ENCODE data around the gene CCDC50.

The CCDC50 gene, protein sequence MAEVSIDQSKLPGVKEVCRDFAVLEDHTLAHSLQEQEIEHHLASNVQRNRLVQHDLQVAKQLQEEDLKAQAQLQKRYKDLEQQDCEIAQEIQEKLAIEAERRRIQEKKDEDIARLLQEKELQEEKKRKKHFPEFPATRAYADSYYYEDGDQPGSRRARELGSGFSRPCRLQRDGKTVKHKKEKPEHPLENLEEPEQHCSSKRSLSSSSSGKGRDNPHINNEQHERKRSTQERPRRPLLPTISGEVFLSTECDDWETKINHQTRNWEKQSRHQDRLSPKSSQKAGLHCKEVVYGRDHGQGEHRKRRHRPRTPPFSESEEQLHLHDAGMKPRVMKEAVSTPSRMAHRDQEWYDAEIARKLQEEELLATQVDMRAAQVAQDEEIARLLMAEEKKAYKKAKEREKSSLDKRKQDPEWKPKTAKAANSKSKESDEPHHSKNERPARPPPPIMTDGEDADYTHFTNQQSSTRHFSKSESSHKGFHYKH

DNA sequence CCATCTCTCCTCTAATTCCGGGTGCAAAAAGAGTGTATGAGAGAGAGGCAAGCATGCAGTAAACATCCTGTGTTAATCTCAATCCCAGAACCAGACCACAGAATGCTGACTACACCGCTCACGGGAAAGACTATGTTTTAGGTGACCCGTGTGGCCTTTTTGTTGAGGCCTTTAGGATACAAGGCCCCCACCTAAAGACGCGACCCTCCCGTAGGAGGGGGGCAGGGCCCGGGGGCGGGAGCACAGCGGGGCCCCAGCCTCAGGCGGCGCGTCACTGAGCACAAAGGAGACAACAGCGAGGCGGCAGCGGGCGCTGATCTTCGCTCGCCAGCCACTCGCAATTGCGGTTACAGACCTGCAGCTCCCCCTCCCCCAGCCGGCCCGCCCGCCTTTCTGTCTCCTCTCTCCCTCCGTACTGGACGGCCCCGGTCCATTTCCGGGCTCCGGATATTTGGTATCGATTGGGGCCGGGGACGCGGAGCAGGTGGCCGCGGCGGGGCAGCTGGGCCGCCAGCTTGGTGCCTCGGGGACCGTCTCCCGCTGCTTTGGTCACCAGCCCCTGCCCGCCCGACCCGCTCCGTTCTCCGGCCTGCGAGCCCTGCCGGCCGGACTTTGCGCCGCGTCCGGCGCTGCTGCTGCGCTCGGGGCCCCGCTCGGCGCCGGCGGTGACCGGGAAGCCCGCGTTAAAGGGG, at the start of gene CCDC50:
Gene CCDC50, plus strand, starts transcription at position 433 of the 692 bp plus-strand sequence. CDS start 281 bp downstream, outside the sequence.
- peak; percentile 17 to 33 for DNase-seq

DNA sequence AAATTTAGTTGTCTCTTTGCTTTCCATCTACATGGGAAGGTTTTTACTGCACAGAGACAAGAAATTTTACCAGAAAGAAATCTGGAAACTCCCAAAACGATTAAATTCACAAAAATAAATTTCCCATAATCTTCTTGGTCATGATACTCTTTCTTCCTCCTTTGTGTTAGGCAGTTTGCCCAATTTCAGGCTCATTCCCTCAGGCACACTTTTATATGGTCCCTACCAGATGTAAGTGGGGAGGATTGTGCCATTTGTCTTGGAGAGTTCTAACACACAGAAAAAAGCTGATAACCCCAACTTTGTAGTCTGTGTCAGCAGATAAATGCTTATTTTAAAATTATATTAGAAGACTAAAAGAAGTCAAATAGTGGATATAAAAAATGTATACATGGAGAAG, 49.1 kb upstream of the CCDC50 start:
- DNase-seq: no peak

DNA sequence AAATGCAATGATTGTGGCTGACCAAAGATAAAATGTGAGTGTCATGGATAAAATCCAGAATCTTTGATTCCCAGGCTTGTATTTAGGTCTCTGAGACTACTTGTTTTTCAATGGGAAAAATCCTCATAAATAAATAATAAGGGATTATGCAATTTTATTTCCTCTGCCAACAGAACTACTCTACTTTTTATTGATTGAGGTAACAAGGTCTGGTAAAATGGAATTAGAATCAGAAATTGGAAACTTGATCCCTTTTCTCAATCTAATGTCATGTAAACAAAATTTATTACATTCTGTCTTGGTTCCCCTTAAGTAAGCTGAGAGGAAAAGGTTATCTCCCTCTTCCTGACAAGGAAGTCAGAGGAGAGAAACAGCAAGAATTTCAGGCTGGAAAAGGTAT, 48.3 kb upstream of the CCDC50 start:
- DNase-seq: no peak

DNA sequence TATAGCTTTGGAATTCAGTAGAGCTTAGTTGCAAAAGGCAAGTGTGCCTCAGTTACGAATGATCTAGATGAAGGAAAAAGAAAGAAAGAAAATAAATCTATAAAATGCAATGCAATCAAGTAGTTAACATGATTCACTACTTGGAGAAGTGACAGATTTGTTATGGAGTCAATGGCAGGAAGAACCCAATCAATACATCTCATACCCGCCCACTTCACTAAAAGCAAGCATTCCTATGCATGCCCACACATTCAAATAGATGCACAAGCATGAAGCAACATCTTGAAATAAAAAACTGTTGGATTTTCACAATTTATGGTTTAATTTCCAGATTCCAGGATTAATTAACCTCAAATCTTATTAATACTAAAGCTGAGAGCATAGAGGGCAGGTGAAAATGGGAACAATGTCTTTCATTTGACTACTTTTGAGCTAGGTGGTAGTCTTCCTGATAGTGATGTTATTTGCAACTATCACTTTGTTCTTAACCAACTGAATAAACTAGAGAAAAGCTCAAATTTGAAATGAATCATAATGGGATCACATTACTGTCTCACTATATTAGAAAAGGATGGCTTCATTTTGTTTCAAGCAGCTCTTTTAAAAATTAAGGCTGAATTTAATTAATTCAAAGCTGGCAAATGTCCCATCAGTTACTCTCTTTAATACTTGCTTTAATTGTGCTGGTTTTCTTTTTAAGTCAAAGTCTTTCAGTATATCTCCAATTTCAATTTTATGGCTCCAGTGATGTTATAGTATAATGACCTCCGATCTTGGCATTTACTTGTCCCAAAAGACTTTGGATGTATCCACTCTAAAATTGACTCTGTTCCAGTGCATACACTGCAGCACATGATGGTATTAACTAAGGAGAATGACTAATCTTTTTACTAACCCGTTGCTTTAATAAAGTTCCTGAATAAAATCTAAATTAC, 46.7 kb upstream of the CCDC50 start:
- DNase-seq: no peak

DNA sequence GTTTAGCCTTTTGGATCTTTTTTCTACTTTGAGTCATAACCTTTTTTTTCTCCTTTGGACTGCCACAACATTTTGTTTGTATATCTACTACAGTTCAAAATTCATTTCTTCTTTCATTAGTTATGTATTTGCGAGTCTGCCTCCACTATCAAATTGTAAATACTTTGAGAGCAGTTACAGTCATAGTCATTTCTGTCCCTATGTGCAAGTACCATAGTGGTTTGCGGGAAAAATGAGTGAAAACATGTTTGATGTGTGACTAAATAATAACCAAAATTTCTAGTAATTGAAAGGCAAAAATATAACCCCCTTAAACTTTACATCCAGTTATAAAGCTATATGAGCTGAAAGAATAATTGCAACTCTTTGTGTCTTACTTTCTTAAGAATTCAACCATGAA, 45.8 kb upstream of the CCDC50 start:
- no peak for DNase-seq

DNA sequence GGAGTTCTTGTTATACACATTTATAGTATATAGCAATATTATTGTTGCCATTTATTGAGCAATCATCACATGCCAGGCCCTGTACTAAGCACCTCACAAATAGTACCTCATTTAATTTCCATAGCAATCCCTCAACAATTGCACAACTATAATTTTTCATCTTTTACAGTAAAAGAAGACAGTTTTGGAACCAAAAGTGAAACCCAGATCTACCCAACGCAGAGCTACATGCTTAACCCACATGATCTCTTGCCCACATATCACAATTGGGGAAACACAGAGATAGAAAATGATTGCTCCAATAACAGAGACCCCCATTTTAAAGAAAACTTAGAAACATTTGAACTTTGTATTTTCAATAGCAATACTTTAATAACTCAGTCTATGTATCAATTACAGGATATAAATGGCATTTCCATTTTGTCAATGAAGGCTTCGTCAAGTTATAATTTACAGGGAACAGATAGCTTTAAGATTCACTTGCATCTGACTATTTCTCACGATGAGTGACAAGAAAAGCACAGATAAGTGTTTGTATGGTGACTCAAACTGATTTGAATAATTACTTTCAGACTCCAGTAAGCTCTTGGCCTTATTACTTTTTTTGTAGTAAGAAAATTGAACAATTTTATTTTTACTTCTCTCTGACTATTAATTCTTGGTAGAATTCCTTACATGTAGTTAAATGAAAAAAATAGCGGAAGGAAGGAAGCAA, 38.7 kb upstream of the CCDC50 start:
- DNase-seq: no peak

DNA sequence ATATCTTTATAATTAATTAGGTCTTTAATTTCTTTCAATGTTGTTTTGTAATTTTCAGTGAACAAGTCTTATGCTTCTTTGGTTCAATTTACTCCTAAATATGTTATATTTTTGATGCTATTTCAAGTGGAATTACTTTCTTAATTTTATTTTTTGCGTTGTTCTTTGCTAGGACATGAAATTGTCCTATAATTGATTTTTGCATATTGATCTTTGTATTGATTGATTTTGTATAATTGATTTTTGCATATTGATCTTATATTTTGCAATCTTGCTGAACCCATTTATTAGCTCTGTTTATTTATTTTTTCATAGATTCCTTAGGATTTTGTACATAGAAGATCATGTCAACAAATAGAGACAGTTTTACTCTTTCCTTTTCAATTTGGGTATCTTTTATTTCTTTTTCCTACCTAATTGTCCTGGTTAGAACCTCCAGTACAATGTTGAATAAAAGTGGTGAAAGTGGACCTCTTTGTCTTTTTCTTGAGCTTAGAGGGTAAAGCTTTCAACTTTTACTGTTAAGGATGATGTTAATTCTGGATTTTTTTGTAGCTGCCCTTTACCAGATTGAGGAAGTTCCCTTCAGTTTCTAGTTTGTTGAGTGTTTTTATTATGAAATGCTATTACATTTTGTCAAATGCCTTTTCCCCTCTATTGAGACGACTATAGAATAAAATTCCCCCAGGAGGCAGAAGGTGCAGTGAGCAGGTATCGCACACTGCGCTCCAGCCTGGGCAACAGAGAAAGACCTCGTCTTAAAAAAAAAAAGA, 36.8 kb upstream of the CCDC50 start:
- DNase-seq: peak in 1 of 2 experiments; percentile 36

DNA sequence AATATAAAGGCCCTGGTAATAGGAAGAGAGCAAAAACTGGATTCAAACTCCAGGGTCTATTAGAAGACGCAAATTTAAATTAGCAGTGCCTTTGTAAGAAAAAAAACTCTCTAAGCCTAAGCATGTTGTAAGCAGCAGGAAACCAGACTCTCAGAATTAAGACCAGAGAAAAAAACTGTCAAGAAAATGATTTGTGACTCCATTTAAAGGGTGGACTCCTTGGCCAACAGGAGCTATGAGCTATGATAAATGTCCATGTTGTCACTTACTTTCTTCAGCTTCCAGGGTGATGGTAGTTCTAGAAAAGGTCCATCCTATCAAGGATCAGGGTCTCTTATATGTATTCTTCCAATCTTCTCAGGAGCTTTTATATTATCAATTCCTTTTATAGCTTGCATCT, 34.9 kb upstream of the CCDC50 start:
- no peak for DNase-seq

DNA sequence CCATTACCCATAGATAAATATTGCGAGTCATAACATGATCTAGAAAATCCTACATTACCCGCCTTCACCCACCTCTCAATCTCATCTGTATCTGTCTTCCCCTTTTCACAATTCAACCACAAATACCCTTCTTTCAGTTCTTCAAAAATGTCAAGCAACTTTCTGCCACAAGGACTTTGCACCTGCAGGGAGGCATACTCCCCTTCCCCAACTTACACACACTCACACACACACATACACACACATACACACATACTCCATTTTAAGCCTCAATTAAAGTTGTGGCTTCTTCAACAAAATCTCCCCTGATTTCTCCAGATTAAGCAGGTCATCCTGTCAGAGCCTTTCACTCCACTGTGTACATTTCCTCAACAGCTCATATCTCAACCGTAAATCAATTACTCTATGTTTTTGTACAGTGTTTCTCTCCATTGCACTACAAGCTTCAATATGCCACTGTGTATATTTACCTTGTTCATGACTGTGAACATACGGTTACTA, 33.1 kb upstream of the CCDC50 start:
- DNase-seq: no peak

DNA sequence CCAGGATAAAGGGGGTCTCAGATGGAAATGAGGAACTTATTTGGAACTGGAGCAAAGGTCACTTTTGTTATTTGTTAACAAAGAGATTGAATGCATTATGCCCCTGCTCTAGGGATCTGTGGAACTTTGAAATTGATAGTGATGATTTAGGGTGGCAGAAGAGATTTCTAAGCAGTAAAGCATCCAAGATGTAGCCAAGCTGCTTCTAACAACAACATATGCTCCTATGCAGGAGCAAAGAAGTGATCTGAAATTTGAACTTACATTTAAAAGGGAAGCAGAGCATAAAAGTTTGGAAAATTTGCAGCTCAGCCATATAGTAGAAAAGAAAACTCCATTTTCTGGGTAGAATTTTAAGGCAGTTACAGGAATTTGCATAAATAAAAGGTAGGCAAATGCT, 30.3 kb upstream of the CCDC50 start:
- DNase-seq: no peak

DNA sequence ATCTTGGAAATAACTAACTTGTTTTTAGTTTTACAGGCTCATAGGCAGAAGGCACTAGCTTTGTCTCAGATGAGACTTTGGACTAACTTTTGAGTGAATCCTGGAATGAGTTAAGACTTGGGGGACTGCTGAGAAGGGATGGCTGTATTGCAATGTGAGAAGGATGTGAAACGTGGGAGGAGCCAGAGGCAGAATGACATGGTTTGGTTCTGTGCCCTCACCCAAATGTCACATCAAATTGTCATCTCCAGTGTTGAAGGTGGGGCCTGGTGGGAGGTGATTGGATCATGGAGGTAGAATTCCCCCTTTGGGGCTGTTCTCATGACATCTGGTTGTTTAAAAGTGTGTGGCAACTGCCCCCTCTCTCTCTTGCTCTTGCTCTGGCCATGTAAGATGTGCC, 28.8 kb upstream of the CCDC50 start:
- no peak for DNase-seq

DNA sequence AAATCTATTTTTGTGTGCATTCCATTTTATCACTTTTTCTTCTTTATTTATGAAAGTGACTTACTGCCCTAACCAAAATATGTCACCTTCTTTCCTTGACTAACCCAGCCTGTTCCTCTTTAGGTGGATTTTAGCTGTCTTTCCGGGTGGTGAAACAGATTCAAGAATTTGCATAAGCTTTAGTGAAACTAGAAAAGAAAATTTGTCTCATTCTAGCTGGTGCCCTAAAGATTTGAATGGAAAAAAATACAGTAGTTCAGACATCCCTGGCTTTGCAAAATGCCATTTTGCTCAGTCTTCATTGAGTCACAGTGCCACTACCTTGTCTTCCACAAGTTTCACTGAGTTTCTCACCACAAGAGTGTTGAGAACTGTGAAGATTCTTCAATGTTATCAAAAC, 28.2 kb upstream of the CCDC50 start:
- DNase-seq: no peak

DNA sequence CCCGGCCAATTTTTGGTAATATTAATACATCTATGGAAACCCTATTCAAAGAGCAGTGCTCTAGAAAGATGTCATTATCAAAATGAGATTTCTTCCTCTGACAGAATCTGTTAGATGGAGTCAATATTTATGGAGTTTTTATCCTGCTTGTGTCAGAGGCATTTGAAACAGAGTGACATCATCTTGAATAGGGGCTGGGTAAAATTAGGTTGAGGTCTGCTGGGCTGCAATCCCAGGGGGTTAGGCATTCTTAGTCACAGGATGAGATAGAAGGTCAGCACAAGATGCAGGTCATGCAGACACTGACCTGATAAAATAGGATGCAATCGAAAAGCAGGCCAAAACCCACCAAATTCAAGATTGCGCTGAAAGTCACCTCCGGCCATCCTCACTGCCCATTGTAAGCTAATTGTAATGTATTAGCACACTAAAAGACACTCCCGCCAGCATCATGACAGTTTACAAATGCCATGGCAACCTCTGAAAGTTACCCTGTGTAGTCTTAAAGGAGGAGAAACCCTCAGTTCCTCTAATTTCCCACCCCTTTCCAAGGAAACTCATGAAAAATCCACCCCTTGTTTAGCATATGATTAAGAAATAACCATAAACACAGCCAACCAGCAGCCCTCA, 27.3 kb upstream of the CCDC50 start:
- DNase-seq: no peak

DNA sequence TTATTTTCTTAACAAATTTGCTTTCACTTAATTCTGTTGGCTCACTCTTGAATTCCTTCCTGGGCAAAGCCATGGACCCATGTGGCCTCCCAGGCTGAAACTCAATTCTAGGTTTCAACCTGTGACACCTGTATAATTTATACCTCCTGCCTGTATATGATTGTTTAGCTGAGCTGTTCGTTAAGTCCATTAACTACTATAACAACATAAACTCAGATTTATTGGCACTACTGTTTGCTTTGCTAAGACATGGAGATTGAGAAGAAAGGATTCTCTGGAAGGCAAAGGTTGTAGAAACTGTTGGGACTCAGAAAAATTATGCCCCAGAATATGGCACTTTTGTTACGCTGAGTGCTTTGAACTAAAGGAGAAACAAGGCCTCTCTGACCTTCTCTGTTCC, 26.7 kb upstream of the CCDC50 start:
- no peak for DNase-seq

DNA sequence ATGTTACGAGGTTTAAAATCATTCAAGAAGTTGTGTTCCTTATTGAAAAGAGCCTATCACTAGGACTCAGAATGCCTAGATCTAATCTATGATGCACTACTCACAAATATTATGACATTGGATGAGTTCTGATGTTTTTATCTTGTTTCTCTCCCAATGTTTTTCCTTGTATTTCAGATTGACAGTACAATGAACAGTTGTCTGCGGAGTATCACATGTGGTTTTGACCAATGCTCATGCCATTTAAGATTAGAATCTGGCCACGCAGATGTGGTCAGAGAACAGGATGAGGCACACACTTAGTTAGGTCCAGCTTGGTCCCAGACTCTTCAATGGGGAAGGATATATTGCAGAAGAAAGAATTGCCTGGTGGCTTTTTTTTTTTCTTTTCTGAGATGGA, 25.6 kb upstream of the CCDC50 start:
- no peak for DNase-seq

DNA sequence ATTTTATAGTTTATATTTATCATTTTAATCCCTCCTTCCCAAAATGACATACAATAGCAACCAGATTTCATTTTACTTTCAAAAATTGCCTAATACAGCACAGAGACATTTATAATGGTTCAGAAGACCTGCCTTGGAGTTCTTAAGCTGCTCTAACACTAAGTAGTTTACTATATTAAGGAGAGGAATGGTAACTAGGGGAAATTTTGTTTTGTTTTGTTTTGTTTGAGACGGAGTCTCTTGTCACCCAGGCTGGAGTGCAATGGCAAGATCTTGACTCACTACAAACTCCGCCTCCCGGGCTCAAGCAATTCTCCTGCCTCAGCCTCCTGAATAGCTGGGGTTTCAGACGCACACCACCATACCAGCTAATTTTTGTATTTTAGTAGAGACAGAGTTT, 22.8 kb upstream of the CCDC50 start:
- no peak for DNase-seq

DNA sequence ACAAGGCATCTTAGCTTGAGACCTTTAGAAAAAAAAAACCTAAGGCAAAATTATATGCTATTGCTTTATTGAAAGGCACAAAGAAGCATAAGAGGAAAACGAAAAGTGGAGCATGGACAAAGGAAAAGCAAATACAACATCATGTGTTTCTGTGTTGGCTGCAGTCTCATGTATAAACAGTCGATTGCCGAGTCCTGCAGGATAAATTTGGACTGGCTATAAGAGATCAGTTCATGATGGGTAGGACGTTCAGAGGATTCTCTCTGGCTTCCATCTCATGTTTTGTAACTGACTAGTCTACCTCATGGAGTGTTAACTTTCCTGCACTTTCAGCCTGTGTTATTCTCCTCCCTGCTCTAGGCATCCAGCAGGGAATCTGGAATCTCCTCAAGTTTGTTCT, 21.9 kb upstream of the CCDC50 start:
- no peak for DNase-seq

DNA sequence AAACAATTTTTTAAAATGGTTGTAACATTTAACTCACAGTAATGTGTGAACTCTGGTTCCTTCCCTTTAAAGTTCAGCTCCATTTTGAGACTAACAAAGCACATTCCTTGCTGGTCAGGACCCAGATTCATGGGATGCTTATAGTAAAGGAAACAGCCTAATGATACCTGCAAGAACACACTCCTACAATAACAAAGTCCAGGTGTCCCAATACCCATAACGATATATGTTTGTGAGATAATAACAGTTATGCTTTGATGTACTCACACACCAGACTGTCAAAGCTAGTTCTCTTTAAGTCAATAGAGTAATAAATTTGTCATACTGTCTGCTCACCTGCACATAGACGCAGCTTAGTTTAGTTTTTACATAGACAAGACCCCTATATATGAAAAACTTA, 15.9 kb upstream of the CCDC50 start:
- DNase-seq: no peak

DNA sequence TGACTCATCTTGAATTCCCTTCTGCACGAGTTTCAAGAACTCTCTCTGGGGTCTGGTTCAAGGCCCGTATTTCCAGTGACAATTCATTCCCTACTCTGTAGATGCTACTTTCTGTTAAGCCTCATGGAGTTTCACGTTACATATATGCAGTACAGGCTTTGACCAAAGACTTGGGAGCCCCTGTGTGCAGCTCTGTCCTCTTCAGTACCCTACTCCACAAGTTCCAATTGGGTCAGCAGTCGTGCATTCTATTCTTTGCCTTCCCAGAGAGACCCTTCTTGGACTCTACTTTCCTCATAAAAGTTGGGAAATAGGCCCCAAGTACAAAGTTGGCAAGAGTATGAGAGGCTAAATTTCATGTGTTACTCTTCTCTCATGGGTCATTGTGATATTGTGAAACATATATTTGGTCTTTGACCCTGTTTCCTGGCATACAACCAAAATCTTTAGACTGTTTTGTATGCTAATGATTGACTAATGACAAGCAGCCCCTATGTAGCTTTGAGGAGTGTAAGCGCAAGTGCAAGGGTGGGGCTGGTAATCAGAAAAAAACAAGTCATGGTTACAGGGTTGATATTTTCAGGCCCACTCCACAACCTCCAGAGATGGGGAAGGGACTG, 15.0 kb upstream of the CCDC50 start:
- DNase-seq: no peak

DNA sequence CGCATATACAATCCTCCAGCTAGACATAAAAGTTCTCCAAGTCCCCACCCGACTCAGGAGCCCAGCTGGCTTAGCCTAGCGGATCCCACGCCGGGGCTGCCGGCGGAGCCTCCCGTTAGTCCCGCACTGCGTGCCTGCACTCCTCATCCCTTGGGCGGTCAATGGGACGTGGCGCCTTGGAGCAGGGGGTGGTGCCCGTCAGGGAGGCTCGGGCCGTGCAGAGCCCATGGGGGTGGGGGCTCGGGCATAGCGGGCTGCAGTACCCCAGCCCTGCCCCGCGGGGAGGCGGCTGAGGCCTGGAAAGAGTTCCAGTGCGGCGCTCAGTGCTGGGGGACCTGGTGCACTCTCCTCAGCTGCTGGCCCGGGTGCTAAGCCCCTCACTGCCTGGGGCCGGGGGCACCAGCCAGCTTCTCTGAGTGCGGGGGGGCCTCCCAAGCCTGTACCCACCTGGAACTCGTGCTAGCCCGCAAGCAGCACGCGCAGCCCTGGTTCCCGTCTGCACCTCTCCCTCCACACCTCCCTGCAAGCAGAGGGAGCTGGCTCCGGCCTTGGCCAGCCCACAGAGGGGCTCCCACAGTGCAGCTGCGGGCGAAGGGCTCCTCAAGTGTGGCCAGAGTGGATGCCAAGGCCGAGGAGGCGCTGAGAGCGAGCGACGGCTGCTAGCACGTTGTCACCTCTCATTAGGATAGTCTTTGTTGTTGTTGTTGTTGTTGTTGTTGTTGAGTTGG, 12.2 kb upstream of the CCDC50 start:
- DNase-seq: no peak
